CD4-positive, alpha-beta memory T cell (primary cell): Measurements from ENCODE around the gene SPACA5B. TPM values are rescaled to one million over a fixed set of nuclear protein-coding genes. Genes with fewer than 3 reads are reported as not detected.

Experiments
- polyA plus RNA-seq, 2 donors: library from polyadenylated mRNA; unstranded; fragments of 300-500 nt; fragmentation: Illumina TruSeq; gene quantifications; one replicate each; pipeline ENCODE4 v1.2.3, GENCODE V29; 2021
- total RNA-seq, 2 experiments: library from RNA; stranded (reverse); gene quantifications; one replicate each; pipeline ENCODE4 v1.2.3, GENCODE V29; 2021

The SPACA5B gene
- total and polyA plus RNA-seq, 4 experiments from 2014 or later, result not detected

Other genes starting within 250 kb of the SPACA5B start
- gene ZNF182, start 126.6 kb upstream of the SPACA5B start, total RNA-seq, result 10 to 100 TPM; 13.2 to 13.3 TPM
- 1 to 10 TPM; 2.9 to 7.6 TPM for gene ZNF182, start 126.6 kb upstream of the SPACA5B start, polyA plus RNA-seq
- not detected for gene SPACA5, start 123.6 kb upstream of the SPACA5B start, total RNA-seq
- not detected for gene SPACA5, start 123.6 kb upstream of the SPACA5B start, polyA plus RNA-seq
- 1 to 10 TPM; 4.9 to 6.1 TPM for gene ZNF630, start 59.0 kb upstream of the SPACA5B start, total RNA-seq
- gene ZNF630, start 59.0 kb upstream of the SPACA5B start, polyA plus RNA-seq, result 1 to 10 TPM; 1.0 to 1.3 TPM
- not detected for gene SSX5, start 66.2 kb downstream of the SPACA5B start, total RNA-seq
- gene SSX5, start 66.2 kb downstream of the SPACA5B start, polyA plus RNA-seq, result not detected
- gene SSX1, start 124.8 kb downstream of the SPACA5B start, total RNA-seq, result not detected
- not detected for gene SSX1, start 124.8 kb downstream of the SPACA5B start, polyA plus RNA-seq
- gene SSX3, start 226.1 kb downstream of the SPACA5B start, total RNA-seq, result not detected
- not detected for gene SSX3, start 226.1 kb downstream of the SPACA5B start, polyA plus RNA-seq